A549 treated with Mapracorat at 1 μM for 4 hours (cell line): ENCODE data around the gene CHRDL1. TPM values are rescaled to one million over a fixed set of nuclear protein-coding genes. Genes with fewer than 3 reads are reported as not detected.

ENCODE experiments used
- total RNA-seq: library from RNA; stranded (reverse); fragments of 200-300 nt; extraction: Qiagen RNA extraction; gene quantifications from 5 replicates; pipeline ENCODE4 v1.2.3, GENCODE V29; 2022

The CHRDL1 gene, protein sequence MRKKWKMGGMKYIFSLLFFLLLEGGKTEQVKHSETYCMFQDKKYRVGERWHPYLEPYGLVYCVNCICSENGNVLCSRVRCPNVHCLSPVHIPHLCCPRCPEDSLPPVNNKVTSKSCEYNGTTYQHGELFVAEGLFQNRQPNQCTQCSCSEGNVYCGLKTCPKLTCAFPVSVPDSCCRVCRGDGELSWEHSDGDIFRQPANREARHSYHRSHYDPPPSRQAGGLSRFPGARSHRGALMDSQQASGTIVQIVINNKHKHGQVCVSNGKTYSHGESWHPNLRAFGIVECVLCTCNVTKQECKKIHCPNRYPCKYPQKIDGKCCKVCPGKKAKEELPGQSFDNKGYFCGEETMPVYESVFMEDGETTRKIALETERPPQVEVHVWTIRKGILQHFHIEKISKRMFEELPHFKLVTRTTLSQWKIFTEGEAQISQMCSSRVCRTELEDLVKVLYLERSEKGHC
- total RNA-seq = not detected in 5 replicates

DNA sequence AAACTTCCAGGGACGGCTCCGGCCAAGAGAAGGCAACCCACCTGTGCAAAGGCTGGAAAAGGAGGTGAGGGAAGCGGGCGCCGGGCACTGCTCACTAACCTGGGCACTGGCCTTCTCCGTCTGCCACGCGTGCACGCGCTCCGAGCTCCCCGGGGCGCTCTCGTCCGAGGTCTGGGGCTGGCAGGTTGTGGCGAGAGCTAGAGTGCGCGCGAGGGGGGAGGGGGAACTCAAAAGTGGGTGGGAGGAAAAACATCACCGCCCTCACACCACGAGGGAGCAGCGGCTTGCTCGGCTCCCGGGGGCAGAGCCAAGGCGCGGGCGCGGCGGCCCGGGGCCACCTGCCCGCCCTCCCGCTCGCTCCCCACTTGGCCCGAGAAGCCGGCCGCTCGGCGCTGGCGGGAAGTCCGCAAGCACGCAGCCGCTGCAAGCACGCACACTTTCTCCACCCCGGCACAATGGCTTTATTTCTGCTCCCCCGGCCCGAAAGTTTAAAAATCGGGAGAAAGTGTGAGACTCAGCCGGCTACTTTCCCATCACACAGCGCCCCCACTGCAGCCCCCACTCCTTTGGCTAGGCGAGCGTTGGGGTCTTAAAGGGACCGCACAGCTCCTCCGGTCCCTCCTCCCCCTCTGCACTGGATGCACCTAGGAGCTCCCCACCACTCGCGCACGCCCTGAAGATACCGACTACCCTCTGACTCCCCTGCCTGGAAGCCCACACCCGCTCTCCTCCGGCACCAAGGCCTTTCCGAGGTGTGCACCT, at the start of gene CHRDL1:
TSS of gene CHRDL1 (minus strand) at position 173 of the 762 bp plus-strand sequence. CDS start 3,636 bp downstream, outside the sequence.

